Measurements from ENCODE around the gene KLF6.

KLF6 gene

DNA sequence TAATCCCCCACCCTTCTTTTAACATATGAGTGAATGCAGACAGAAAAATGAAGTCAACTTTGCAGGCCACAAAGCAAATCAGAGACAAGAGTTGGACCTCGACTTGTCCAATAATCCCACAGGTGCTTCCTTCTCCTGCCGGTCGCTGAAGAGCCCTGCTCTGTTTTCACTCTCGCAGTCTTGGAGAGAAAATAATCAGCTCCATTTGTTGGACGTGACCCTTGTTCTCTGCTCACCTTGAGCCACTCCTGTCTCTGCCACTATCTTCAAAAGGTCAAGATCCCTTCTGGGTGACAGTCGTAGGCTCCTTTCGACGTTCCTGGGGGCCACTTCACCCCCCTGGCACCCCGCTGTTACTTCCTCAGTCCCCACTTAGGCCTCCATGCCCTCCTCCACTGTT lies 2.8 kb upstream of the KLF6 start:
- TF ChIP-seq GATA3 (IDR thresholded peaks at IDR 0.05; ENCODE audit: low read depth, low read length): no peak
- TF ChIP-seq GATA2 (IDR thresholded peaks at IDR 0.05; ENCODE audit: low read depth, low read length): no peak

DNA sequence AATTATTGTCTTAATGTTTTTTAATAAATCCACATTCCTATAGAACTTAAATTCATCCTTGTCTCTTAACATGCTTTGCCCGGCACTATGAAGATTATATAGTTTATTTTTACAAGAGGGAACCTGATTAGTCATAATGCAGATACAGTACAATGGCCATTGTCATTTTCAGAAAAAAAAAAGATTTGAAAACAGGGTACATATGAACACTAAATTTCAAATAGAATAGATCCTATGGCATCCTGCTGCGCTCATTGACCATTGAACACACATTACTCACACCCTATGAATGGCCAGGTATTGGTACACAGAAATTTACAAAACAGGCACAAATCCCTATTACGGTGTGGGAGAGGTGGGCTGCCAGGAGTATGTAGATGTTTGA lies 2.0 kb upstream of the KLF6 start:
- TF ChIP-seq GATA3 (IDR thresholded peaks at IDR 0.05; ENCODE audit: low read depth, low read length) (no peak), GATA2 (IDR thresholded peaks at IDR 0.05; ENCODE audit: low read depth, low read length) (no peak)

DNA sequence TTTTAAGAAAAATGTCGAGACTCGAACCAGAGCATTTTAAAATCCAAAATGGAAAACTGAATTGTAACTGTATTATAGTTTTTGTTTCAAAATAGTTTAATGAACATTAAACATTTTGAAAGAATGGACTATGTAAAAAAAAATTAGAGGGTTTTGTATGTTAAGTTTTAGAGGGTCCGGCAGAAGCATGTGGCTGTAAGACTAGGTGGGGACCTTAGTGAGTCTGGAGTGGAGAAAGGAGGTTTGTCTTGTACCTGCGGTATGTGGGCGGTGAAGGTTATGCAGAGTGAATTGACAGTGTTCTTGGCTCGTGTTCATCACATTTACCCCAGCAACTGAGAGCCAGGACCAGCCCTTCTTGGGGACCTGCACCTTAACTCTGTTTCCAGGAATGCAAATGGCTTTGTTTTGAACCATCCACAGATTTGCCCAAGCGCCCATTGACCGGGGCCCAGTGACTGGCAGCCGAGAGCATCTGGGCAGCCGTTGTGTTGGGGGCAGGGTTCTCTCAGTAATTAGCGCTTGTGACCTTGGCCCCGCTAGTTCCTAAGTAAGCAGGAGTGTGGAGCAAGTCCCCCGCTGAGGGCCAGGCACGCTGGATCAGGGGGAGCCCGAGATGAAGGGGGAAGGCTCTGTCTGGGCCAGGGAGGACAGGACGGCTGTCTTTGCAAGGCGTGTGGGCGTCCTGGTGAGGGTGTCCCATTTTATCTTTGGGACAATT lies 1.4 kb upstream of the KLF6 start:
- TF ChIP-seq GATA3 (IDR thresholded peaks at IDR 0.05; ENCODE audit: low read depth, low read length) (no peak), GATA2 (IDR thresholded peaks at IDR 0.05; ENCODE audit: low read depth, low read length) (no peak)

DNA sequence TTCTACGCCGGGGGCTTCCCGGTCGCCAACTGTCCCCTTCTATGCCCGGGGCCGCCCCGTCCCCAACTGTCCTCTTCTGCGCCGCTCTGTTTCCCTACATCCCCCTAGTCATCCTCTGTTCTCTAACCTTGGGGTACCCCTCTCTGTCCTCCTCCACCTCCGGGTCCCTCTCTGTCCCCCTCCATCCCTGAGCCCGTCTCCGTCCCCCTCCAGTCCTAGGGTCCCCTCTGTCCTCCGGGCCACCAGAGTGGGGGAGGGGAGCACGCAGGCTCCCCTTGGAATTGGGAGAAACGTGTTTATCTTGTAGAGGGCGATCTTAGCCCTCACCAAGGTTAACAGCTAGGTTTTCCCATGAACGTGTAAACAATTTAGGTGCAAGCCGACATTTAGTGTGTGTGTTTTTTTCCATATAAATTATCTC lies 852 bp upstream of the KLF6 start:
- no peak for TF ChIP-seq GATA2 (IDR thresholded peaks at IDR 0.05; ENCODE audit: low read depth, low read length)
- TF ChIP-seq GATA3 (IDR thresholded peaks at IDR 0.05; ENCODE audit: low read depth, low read length): no peak

DNA sequence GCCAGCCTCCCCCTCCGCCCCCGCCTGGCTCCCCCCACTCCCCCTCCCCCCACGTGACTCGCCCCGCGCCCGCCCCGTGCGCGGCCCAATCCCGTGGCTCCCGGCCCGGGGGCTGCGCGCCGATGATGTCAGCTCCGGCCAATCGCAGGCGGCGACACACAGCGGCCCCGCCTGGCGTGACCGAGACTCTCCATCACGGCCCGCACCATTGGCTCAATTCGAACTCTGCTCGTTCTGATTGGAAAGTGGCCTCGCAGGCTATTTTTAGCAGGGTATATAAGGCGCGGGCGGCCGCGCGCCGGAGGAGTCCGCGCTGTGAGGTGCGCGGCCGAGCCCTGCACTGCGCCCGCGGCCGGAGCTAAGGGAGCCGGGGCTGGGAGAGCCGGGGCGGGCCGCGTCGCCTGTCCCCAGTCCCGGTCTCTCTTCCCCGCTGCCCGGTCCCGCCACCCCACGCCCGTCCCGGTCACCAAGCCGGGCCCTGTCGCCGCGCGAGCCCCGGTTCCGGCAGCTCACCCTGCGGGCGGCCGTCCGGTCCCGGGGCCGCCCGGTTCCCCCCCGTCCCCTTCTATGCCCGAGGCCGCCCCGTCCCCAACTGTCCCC lies 342 bp upstream of the KLF6 start:
- TF ChIP-seq GATA3 (IDR thresholded peaks at IDR 0.05; ENCODE audit: low read depth, low read length) (no peak), GATA2 (IDR thresholded peaks at IDR 0.05; ENCODE audit: low read depth, low read length) (no peak)

DNA sequence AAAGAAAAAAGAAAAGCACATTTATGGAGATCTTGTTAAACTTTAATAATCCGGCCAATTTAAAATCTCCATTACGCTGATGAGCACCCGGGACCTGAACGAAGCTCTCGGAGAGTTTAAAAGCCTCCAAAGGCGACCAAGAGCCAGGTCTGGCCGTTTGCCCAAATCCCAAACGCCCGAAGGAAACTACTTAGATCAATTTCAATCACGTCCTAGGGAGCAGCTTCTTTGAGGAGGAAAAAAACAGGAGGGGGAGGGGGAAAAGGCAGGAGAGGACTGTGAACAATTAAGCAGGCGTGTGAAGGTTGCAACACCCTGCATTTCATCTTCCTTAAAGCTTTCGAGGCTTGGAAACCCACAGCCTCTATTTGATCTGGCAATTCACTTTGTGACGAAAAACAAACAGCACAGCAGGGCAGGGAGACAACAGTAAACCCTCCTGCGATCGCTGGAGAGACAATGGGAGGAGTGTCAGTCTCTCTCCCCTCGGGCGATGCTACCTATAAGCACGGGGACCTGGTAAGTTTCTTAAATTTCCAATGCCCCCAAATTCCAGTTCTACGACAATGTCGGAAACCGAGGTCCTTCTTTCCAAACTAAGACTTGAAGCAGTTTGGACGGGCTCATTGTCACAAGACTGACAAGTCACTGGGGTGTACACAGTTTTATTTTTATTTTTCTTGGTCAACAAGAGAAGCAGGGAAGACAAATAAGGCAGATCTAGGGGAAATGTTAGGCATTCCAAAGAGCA lies 1.2 kb downstream of the KLF6 start:
- TF ChIP-seq GATA3 (IDR thresholded peaks at IDR 0.05; ENCODE audit: low read depth, low read length): no peak
- TF ChIP-seq GATA2 (IDR thresholded peaks at IDR 0.05; ENCODE audit: low read depth, low read length): 0 out of 2 replicates have a peak, but pooled peaks have one; percentile 10

DNA sequence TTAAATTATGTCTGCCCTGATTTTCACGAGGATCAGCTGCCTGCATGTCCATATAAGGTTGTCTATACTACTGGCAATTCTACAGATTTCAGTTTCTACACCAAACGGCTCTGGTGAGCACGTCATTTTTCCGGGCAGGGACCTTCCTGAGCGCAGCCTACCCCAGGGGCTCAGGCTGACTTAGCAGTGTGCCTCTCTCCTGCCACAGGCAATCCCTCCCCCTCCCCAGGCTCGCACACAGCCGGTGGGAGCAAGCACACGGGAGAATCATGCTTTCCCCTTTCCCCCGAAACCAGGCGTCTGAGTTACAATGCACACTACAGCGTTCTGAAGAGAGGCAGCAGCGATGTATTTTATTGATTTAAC lies 1.7 kb downstream of the KLF6 start:
- TF ChIP-seq GATA3 (IDR thresholded peaks at IDR 0.05; ENCODE audit: low read depth, low read length) (no peak), GATA2 (IDR thresholded peaks at IDR 0.05; ENCODE audit: low read depth, low read length) (no peak)

DNA sequence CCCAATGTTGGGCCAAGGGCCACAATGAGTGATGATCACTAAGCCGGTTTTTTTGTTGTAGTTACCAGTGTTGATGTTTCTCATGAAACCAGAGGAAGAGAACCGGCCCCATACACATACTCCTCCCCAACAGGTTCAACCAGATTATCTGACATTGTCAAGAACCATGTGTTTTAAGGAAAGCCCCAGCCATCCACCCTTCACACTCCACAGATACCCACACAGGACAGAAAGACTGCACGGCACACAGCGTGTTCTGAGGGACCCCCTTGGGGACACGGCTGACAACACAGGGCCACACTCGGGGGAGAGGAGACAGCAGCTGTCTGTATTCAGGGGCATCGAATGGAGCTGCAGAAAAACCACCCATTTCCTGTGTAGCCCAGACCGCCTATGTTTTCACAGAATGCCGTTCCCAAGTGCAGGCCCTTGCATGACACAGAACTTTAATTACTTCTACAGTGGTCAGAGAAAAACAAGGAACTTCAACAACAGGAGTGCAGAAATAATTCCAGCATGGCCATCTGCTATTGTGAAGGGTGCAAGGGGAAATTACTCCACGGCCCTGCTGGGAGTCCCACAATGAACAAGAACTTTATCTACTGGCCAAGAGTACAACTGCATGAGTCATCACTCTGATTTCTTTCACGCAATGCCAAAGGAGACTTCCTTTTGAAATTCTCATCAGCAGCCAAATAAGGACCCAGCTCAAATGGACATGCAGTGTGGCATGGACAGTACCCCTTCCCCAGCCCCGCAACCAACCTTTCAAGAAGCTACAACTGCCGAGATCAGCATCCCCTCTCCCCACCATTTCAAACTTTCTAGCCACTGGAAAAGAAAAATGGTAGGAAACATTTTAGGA lies 2.3 kb downstream of the KLF6 start:
- TF ChIP-seq GATA3 (IDR thresholded peaks at IDR 0.05; ENCODE audit: low read depth, low read length) (no peak), GATA2 (IDR thresholded peaks at IDR 0.05; ENCODE audit: low read depth, low read length) (no peak)

DNA sequence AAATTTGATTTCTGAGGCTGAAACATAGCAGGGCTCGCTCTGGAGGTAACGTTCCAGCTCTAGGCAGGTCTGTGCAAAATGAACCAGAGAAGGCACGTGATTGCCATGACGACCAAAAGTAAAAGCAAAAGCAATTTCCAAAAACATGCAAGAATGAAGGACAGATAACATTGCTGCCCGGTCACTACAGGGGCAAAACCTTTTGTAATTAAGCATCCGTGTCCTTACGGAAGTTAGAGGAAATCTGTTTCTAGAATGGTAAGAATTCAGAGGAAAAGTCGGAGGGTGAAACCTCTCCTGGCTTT lies 2.9 kb downstream of the KLF6 start:
- TF ChIP-seq GATA3 (IDR thresholded peaks at IDR 0.05; ENCODE audit: low read depth, low read length) (no peak), GATA2 (IDR thresholded peaks at IDR 0.05; ENCODE audit: low read depth, low read length) (no peak)

DNA sequence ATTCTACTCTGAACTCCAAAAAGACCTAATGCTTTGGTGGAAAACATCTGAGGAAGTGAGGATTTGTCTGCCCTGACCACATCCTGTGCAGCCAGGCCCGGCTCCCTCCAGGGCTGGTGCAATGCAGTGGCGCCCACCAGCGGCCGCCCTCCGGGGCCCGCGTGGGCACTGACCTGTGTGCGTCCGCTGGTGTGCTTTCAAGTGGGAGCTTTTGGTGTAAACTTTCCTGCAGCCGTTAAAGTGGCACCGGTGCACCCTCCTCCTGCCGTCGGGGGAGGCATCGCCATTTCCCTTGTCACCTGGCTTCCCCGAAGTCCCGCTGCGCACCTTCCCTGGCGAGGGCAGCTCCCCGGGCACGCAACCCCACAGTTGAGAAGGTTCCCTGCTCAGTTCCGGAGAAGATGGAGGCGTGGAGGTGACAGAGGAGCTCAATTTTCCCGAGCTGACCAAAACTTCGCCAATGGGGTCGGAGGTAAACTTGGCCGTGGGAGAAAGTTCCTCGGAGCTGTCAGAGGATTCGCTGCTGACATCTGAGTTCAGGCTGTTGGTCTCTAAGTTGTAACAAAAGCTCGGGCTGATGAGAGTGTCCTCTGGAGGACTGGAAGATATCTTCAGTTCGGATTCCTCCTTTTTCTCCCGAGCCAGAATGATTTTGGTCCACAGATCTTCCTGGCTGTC lies 3.4 kb downstream of the KLF6 start:
- TF ChIP-seq GATA3 (IDR thresholded peaks at IDR 0.05; ENCODE audit: low read depth, low read length): no peak
- TF ChIP-seq GATA2 (IDR thresholded peaks at IDR 0.05; ENCODE audit: low read depth, low read length): no peak

DNA sequence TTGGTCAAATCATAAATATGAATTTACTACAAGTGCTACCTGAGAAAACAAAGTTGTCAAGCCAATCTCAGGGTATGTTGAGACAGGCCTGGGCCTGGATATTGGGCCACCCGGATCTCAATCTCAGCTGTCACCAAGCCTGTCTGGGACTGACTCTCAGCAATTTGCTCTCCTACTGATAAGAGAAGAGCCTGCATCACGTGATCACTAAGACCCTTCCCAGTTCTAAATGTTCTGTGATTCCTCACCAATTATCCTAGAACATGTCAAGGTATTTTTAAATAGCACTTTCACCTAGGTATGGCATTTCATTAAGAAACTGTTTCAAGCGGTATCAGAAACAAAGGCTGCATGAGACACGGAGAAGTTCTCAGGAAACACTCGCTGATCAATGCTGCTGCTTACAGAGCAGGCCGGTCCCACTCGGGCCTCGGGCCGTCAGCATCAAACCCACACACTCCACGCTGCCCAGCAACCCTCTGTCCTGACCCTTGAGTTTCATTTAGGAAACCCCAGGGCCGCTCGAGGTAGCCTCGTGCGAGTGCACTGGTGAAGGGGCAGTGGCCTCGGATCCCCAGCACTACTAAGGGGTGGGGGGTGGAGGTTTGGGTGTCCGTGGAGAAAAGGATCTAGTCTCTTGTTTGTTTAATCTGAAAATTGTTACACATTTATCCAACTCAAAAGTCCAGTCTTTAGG lies 4.1 kb downstream of the KLF6 start:
- TF ChIP-seq GATA2 (IDR thresholded peaks at IDR 0.05; ENCODE audit: low read depth, low read length) (no peak), GATA3 (IDR thresholded peaks at IDR 0.05; ENCODE audit: low read depth, low read length) (no peak)

DNA sequence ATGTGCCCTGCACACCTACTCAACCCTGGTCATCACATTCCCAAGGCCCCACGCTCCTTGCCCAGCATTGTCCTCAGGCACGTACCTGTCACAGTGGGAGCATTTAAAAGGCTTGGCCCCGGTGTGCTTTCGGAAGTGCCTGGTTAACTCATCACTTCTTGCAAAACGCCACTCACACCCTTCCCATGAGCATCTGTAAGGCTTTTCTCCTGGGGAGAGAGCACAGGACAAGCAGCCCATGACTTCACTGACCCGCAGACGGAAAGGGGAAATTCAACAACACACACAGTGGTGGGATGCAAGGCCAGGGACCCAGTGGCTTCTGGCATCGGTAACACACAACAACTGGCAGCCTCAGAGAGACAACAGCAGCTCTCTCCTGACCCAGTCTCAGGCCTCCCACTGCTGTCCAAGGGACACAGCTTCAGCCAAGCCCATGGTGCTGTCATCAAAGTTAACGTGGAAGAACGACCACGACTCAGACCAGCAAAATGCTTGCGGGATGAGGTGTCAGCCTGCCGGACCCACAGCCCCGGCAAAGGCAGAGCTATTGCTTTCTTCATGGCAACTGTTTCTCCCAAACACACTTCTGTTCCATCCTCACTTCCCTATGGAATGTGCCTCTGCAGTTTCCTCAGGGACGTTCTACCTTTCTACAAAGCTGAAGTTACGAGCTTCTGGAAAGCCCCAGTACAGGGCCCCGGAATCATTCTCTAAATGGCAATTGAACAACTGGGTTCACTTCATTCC lies 4.8 kb downstream of the KLF6 start:
- TF ChIP-seq GATA3 (IDR thresholded peaks at IDR 0.05; ENCODE audit: low read depth, low read length) (no peak), GATA2 (IDR thresholded peaks at IDR 0.05; ENCODE audit: low read depth, low read length) (no peak)
